Measurements from ENCODE around the gene EFNA4. TPM values are rescaled to one million over a fixed set of nuclear protein-coding genes. Genes with fewer than 3 reads are reported as not detected.

Gene EFNA4
- polyA plus RNA-seq, 1 donor (not counting 4 experiments of a cell fraction or from before 2014, with no cell fraction given), result 7.6 TPM

DNA sequence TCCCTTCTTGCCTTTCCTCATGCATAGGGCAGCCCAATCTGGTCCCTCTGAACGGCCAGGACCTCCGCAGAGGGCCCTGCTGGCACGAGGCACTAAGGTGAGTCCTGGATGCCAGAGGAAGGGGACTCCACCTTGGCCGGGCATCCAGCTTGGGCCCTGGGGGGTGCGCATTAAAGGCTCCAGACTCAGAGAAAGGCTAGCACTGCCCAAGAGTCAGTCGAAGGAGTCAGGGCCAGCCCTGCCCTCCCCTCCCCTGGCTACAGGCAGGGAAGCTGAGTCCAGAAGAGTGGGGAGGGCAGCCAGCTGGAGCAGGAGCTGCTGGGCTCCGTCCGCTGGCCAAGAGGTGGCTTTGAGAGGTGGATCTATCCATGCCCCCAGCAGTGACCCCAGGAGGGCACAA lies 2.8 kb upstream of the EFNA4 start:
- Histone ChIP-seq H2AFZ (ENCODE audit: control insufficient read depth, low read length) (no peak overlapping the region), H3K27ac (ENCODE audit: control insufficient read depth, insufficient read depth, low read length) (no peak overlapping the region), H3K4me3 (ENCODE audit: control insufficient read depth in 2 of 3, extremely low read depth in 1 of 3, insufficient read depth in 2 of 3, low read depth in 1 of 3, low read length in 3 of 3) (no peak overlapping the region), H3K9me3 (ENCODE audit: control insufficient read depth, low read depth, low read length) (no peaks in the 10 kb centered on the region), H3K79me2 (ENCODE audit: control insufficient read depth, insufficient read depth, low read length) (peaks cover 3% of the 10 kb centered on the region), H3K9ac (ENCODE audit: control insufficient read depth, extremely low read depth, insufficient read depth, low read length) (no peak overlapping the region), H3K4me2 (ENCODE audit: control insufficient read depth, extremely low read depth, insufficient read depth, low read depth, low read length) (no peak overlapping the region), H3K27me3 (ENCODE audit: control insufficient read depth, extremely low read depth, insufficient read depth, low read length) (no peaks in the 10 kb centered on the region), H3K36me3 (ENCODE audit: control insufficient read depth in 2 of 2, extremely low read depth in 1 of 2, insufficient read depth in 2 of 2, low read length in 2 of 2) (peaks cover 48 to 50% of the 10 kb centered on the region in 2 experiments), H4K20me1 (ENCODE audit: control insufficient read depth, extremely low read depth, insufficient read depth, low read length) (peaks cover 5% of the 10 kb centered on the region), H3K9me1 (ENCODE audit: control insufficient read depth, extremely low read depth, insufficient read depth, low read length) (no peaks in the 10 kb centered on the region), H3K4me1 (ENCODE audit: control insufficient read depth, extremely low read depth, insufficient read depth, low read length) (peaks cover 23% of the 10 kb centered on the region)
- TF ChIP-seq, protein P1, sequence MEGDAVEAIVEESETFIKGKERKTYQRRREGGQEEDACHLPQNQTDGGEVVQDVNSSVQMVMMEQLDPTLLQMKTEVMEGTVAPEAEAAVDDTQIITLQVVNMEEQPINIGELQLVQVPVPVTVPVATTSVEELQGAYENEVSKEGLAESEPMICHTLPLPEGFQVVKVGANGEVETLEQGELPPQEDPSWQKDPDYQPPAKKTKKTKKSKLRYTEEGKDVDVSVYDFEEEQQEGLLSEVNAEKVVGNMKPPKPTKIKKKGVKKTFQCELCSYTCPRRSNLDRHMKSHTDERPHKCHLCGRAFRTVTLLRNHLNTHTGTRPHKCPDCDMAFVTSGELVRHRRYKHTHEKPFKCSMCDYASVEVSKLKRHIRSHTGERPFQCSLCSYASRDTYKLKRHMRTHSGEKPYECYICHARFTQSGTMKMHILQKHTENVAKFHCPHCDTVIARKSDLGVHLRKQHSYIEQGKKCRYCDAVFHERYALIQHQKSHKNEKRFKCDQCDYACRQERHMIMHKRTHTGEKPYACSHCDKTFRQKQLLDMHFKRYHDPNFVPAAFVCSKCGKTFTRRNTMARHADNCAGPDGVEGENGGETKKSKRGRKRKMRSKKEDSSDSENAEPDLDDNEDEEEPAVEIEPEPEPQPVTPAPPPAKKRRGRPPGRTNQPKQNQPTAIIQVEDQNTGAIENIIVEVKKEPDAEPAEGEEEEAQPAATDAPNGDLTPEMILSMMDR (optimal IDR thresholded peaks at IDR 0.05 in 1 of 3, IDR thresholded peaks at IDR 0.05 in 1 of 3, conservative IDR thresholded peaks at IDR 0.05 in 1 of 3; ENCODE audit: extremely low read depth in 1 of 3, insufficient read depth in 2 of 3, low read length in 3 of 3), result no peak
- no peak for TF ChIP-seq EZH2 (IDR thresholded peaks at IDR 0.05; ENCODE audit: low read length)
- FAIRE-seq, result no peak
- dilution Hi-C loops (cut with MboI; ENCODE audit: extremely low pct_ligation_motif_present, low sequenced_read_pairs), result no loop called here
- no peak for DNase-seq (ENCODE audit: low read depth, low spot score)

DNA sequence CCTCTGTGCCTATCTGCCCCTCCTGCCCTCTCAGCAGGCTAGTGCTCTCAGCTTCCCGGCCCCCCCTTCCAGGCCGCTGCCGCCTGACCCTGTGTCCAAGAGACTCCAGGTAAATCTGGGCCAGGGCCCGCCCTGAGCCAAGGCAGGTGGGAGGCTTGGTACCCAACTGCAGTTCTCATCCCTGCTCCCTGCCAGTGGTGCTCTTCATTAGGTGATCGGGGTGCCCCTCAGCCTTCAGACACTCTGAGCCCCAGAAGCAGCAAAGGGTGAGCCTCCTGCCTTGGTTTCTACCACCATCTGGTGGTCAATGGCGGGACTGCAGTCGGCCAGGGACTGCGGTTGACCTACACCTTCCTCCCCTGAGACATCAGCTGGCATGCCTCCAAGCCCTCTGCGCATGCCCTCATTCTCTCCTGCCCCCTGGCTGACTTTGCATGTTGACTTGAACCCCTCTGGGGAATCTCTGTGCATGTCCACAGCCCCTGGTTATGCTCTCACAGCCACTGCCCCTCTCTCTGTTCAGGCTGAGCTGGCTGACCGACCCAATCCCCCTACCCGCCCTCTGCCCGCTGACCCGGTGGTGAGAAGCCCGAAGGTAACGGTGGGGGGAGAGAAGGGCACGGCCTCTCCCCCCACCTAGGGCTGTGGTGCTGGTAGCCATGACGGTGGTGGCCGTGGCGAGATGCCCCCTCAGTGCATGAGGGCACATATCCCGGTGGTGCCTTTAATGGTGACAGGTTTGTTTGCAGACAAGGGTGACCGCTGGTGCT lies 2.0 kb upstream of the EFNA4 start:
- H3K9me3 ChIP-seq (ENCODE audit: control insufficient read depth, low read depth, low read length), result no peaks in the 10 kb centered on the region
- peaks cover 23% of the 10 kb centered on the region for H3K4me1 ChIP-seq (ENCODE audit: control insufficient read depth, extremely low read depth, insufficient read depth, low read length)
- H3K79me2 ChIP-seq (ENCODE audit: control insufficient read depth, insufficient read depth, low read length), result no peaks in the 10 kb centered on the region
- dilution Hi-C loops (cut with MboI; ENCODE audit: extremely low pct_ligation_motif_present, low sequenced_read_pairs), result no loop called here
- no peak overlapping the region for H3K4me3 ChIP-seq (ENCODE audit: control insufficient read depth in 2 of 3, extremely low read depth in 1 of 3, insufficient read depth in 2 of 3, low read depth in 1 of 3, low read length in 3 of 3)
- H3K27me3 ChIP-seq (ENCODE audit: control insufficient read depth, extremely low read depth, insufficient read depth, low read length), result no peaks in the 10 kb centered on the region
- peaks cover 5% of the 10 kb centered on the region for H4K20me1 ChIP-seq (ENCODE audit: control insufficient read depth, extremely low read depth, insufficient read depth, low read length)
- no peak overlapping the region for H2AFZ ChIP-seq (ENCODE audit: control insufficient read depth, low read length)
- H3K27ac ChIP-seq (ENCODE audit: control insufficient read depth, insufficient read depth, low read length), result no peak overlapping the region
- no peak for DNase-seq (ENCODE audit: low read depth, low spot score)
- FAIRE-seq, result peak; percentile 89
- TF ChIP-seq, protein P1 (optimal IDR thresholded peaks at IDR 0.05 in 1 of 3, IDR thresholded peaks at IDR 0.05 in 1 of 3, conservative IDR thresholded peaks at IDR 0.05 in 1 of 3; ENCODE audit: extremely low read depth in 1 of 3, insufficient read depth in 2 of 3, low read length in 3 of 3), result peak; percentile 97 to 100 (median 98)
- TF ChIP-seq EZH2 (IDR thresholded peaks at IDR 0.05; ENCODE audit: low read length), result no peak
- H3K4me2 ChIP-seq (ENCODE audit: control insufficient read depth, extremely low read depth, insufficient read depth, low read depth, low read length), result no peak overlapping the region
- H3K9ac ChIP-seq (ENCODE audit: control insufficient read depth, extremely low read depth, insufficient read depth, low read length), result no peak overlapping the region
- H3K36me3 ChIP-seq (ENCODE audit: control insufficient read depth in 2 of 2, extremely low read depth in 1 of 2, insufficient read depth in 2 of 2, low read length in 2 of 2), result peaks cover 43 to 45% of the 10 kb centered on the region in 2 experiments
- no peaks in the 10 kb centered on the region for H3K9me1 ChIP-seq (ENCODE audit: control insufficient read depth, extremely low read depth, insufficient read depth, low read length)

All from keratinocyte (primary cell).